Inferior parietal cortex (tissue), 1 donor: ENCODE measurements around the gene DSTN.
"Not testable (repeated sequence)": the region's sequence is repeated elsewhere in the genome, so short reads cannot be mapped to it uniquely, and the experiment has no call there.

Experiments
- DNase-seq: peaks from one replicate; pipeline ENCODE4 v3.0.0-alpha.2; 2016; ENCODE audit errors: extremely low spot score

The DSTN gene

DNA sequence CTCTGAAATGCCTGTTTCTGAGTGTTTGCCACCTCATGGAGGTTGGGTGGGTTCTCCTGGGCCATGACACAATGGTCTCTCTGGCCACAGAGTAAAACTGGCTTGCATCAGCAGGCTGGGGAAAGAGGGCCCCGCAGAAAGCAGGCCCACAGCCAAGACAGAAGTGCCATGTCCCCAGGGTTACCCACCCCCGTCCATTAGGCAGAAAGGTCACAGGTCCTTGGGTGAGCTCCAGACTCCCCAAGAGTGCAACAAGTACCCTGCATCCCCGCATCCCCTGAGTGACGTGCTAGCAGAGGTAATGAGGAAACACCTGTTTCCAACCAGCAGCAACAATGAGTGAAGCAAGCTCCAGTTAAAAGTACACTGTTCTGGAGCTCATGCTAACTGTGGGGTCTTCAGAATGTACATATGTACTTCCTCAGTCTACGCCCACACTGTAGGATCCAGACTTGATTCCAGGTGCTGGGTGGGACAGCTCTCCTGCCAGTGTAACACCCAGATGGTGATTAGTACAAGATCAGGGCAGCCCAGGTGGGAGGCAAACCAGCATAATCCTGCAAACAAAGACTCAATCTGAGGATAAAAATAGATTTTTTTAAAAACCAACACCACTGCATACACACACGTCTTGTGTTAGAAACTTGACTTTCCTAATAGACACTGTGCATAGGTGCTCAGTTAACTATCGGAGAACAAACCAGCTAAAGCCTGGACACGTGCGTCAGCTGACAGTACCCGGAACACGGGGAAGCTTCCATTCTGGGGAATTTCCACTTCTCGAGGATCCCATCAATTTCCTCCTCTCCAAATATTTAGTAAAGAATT, 80.6 kb downstream of the DSTN start:
- DNase-seq: no peak

GRCh38 chr20:17651129-17651759, 81.4 kb downstream of the DSTN start:
- DNase-seq: no peak

DNA sequence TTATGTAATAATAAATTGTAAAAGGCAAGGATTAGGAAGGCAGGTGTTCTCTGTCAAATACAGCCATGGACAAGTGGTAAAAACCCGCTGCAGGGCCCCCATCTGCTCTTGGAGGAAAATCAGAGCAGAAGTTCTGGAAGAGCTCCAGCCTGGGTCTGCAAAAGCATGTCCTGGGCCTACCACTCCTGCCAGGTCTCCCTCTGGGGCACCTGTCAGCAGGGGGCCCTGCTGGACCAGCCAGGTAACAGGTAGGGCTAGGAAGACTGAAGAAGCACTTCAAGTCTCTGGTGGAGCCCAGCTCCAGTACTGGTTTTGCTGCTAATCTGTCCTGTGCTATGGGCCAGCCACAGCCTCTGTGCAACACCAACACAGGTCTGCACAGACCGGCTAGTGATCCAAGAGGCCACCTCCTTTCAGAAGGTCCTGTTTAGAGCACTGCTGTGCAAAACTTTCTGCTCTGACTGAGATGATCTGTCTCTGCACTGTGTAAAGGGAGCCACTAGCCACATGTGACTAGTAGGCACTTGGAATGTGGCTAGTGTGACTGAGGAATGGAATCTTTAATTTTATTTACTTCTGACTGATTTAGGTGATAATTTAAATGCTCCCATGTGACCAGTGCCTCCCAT, 82.0 kb downstream of the DSTN start:
- DNase-seq: no peak

DNA sequence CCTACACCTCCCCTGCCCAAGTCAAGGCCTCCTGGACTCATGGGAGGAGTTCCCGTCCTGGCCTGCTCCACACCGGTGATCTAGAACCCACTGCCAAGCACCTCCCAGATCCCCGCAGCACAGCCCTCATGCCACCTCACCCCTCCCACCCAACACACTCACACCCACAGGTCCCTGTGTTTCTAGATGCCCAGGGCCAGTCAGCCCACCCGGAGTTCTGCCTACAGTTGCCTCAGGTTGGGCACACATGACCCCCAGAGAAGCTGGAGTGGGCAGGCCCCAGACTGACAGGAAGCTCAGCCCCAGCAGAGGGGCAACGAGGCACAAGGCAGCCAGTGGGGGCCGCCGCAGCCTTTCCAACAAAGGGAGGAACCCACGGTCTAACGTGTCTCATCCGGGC, 82.5 kb downstream of the DSTN start:
- DNase-seq: no peak

- DNase-seq: no peak
Measured at GRCh38 chr20:17653835-17654648, 84.2 kb downstream of the DSTN start.

- DNase-seq: no peak
Measured at GRCh38 chr20:17654649-17655285, 84.9 kb downstream of the DSTN start.

DNA sequence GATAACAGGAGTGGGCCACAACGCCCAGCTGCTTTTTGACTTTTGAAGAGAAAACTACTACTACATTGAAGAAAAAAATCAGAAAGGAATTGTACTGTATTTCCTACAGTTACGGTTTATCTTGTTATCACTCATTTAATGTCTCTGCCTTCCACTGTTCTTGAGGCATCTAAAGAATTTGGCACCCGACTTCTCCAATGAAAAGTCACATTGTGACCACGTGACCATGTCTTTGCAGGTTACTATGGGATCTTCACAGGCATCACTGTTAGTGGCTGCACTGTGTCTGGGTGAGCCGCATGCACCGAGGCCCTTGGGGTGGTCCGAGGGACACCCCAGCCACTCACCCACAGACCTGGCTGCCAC, 85.4 kb downstream of the DSTN start:
- DNase-seq: no peak

DNA sequence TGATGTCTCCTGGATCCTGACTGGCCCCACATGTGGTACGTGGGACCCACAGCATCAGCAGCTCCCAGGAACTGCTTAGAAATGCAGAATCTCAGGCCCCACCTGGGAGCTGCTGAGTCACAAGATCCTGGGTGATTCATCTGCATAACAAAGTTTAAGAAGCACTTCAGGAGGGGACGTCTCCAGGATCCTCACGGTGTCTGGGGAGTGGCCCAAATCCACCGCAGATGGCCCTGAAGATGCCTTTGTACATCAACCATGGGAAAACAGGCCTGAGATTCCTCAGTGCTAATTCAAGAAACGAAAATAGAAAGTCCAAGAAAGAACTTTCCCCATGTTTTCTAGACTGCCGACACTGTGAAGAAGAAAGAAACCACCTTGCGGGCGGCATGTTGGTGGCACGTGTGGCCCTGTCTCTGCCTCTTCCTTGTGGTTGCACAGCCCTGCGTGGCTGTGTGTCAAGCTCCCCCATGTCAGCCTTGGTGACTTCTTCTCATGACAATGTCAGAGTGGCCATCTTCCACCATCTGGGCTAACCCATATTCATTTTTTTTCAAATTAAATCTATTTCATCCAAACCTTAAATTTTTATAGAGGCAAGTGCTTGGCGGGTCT, 86.1 kb downstream of the DSTN start:
- DNase-seq: no peak

DNA sequence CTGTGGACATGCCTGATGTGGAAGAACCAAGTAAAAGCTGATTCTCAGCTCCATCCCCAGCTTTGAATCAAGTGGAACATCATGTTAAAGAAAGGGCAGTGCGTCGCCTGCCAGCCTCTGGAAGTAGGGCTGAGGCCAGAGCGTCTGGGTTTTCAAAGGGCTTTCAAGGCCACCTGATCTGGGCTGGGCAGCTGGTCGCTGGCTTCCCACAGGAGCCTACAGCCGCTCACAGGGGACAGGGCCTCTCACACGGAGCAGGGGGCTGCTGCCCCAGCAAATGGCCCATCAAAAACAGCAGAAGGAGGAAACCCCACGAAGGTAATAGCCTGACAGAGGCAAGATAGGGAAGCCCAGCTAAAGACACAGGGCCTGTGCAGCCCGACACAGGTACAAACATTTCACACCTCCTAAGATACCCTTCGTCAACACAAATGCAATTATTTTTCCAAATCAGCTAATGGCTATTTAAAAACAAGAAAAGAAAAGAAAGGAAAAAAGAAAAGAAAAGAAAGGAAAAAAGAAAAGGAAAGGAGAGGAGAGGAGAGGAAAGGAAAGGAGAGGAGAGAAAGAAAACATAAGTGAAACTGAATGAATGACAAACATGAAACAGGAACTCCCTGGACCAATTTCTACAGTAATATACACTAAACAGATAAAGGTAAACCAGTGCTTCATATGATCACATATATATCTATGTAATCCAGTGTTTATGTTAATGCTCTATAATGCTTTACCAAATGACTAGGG, 87.4 kb downstream of the DSTN start:
- no peak for DNase-seq

- no peak for DNase-seq
Measured at GRCh38 chr20:17657898-17658647, 88.2 kb downstream of the DSTN start.

- DNase-seq: no peak
Measured at GRCh38 chr20:17658648-17658993, 88.7 kb downstream of the DSTN start.

- DNase-seq: not testable (repeated sequence)
Measured at GRCh38 chr20:17659344-17659743, 89.5 kb downstream of the DSTN start.
